ENCODE measurements around the gene SNCA. TPM values are rescaled to one million over a fixed set of nuclear protein-coding genes. Genes with fewer than 3 reads are reported as not detected.

Gene SNCA
- total and polyA plus RNA-seq, 7 donors = 3.5 to 27.0 (median 20.4) TPM

DNA sequence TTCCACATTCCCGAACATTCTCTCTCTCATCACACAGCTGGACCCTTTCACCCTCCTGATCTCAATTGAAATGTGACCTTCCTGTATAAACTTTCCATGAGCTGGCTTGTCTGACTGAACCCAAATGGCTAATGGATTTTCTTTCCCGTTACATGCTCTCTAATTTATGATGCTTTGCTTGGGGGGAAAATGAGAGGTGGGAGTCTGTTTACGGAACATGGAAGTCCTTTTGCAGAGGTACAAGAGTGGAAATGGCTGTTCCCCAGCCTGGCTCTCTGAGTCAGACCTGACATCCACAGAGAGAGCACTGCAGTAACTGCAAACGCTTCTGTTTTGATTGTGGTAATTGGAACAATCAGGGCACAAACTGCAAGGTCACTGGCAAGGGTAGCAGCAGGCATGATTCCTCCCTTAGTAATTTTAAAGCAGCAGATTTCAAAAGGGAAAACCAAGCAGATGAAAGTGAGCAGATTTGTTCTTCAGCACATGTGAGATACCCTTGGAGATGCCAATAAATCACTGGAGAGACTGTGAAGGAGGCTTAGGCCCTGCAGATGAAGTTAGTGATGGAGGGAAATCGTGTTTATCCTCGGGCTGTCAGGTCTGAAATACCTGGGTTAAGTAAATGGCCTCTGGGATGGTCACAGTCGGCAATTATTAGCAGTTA lies 83.9 kb downstream of the SNCA start:
- intact Hi-C loops (cut with DNase I) = no loop called here
- TF ChIP-seq POLR2AphosphoS5 (IDR thresholded peaks at IDR 0.05) (peak; percentile 14 to 70 (median 50)), EP300 (IDR thresholded peaks at IDR 0.05) (peak in 1 of 4 donors; percentile 2), POLR2A (IDR thresholded peaks at IDR 0.05) (no peak)
- H3K36me3 ChIP-seq = no peaks in the 10 kb centered on the region
- no peaks in the 10 kb centered on the region for H3K9me3 ChIP-seq
- DNase-seq = peak; percentile 69
- no peaks in the 10 kb centered on the region for H3K27me3 ChIP-seq
- H3K4me1 ChIP-seq = peaks cover 0 to 37% (median 22%) of the 10 kb centered on the region in 4 donors
- H3K27ac ChIP-seq = peak overlapping the region; percentile 10 to 72 (median 64)
- 43 to 61% methylated on average over 7 of the region's 7 CpGs for WGBS, 2 donors
- H3K4me3 ChIP-seq = no peak overlapping the region

DNA sequence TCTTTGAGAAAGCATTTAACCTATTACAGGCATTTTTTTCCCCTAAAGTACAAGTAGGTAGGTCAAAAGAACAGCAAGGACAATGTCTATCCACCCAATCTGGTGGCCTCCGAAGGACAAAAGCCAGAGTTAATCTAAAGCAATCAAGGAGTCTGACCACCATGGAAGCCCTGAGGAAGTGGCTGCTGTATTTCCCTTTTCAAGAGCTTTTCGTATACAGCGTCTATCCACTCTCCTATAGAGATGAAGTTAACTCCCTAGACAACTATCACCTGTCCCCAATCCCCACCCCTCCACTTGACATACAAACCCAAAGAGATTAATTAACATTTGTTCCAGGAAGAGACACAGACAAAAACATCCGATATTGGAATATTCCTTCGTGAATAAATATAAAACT lies 85.5 kb downstream of the SNCA start:
- H3K27me3 ChIP-seq = no peaks in the 10 kb centered on the region
- TF ChIP-seq CTCF (IDR thresholded peaks at IDR 0.05) (no peak), POLR2A (IDR thresholded peaks at IDR 0.05) (no peak), POLR2AphosphoS5 (IDR thresholded peaks at IDR 0.05) (no peak), EP300 (IDR thresholded peaks at IDR 0.05) (no peak)
- H3K9me3 ChIP-seq = no peaks in the 10 kb centered on the region
- peak overlapping the region in 2 of 4 donors; percentile 28 to 69 for H3K27ac ChIP-seq
- peaks cover 0 to 28% (median 18%) of the 10 kb centered on the region in 4 donors for H3K4me1 ChIP-seq
- intact Hi-C loops (cut with DNase I) = no loop called here
- no peak for DNase-seq
- H3K36me3 ChIP-seq = no peaks in the 10 kb centered on the region
- 85 to 86% methylated on average over 5 of the region's 5 CpGs for WGBS, 2 donors
- no peak overlapping the region for H3K4me3 ChIP-seq

GRCh38 chr4:89746377-89746776 lies 90.6 kb downstream of the SNCA start:
- no peaks in the 10 kb centered on the region for H3K36me3 ChIP-seq

DNA sequence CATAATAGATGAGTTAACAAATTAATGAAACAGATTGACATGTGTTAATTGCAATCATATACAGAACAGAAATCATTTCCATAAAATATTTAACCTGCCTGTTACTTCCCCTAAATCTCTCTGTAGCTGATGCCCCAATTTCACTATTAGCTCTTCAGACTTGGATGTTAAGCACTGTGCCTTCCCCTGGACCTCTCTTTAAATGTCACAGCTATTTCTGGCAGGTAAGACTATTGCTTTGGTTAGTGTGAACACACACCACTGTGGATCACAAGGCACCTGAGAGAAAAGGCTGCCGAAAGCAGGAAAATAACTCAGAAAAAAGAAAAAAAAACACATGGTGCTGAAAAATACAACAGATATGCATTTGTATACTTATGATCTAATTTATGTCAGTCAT lies 91.3 kb downstream of the SNCA start:
- no peak for TF ChIP-seq POLR2A (IDR thresholded peaks at IDR 0.05)
- no peak for TF ChIP-seq POLR2AphosphoS5 (IDR thresholded peaks at IDR 0.05)
- intact Hi-C loops (cut with DNase I) = loop anchor here (5.0 kb wide), 1 partner anchor 92 kb away; the partner anchor contains the start of gene SNCA
- DNase-seq = no peak
- no peaks in the 10 kb centered on the region for H3K36me3 ChIP-seq
- no peak overlapping the region for H3K4me3 ChIP-seq
- H3K4me1 ChIP-seq = no peaks in the 10 kb centered on the region
- 90 to 97% methylated on average over 1 of the region's 1 CpG for WGBS, 2 donors
- H3K9me3 ChIP-seq = no peaks in the 10 kb centered on the region
- H3K27ac ChIP-seq = peak overlapping the region in 1 of 4 donors; percentile 11
- H3K27me3 ChIP-seq = no peaks in the 10 kb centered on the region

More at GRCh38 chr4:89746377-89746776, 90.6 kb downstream of the SNCA start:
- WGBS, 2 donors = 86% methylated on average over 1 of the region's 1 CpG
- no peaks in the 10 kb centered on the region for H3K27me3 ChIP-seq
- H3K4me1 ChIP-seq = no peaks in the 10 kb centered on the region
- DNase-seq = no peak
- no peaks in the 10 kb centered on the region for H3K9me3 ChIP-seq
- H3K27ac ChIP-seq = peak overlapping the region in 1 of 4 donors; percentile 11
- no peak for TF ChIP-seq POLR2A (IDR thresholded peaks at IDR 0.05)
- no peak for TF ChIP-seq EP300 (IDR thresholded peaks at IDR 0.05)
- no peak for TF ChIP-seq POLR2AphosphoS5 (IDR thresholded peaks at IDR 0.05)
- no peak for TF ChIP-seq CTCF (IDR thresholded peaks at IDR 0.05)
- H3K4me3 ChIP-seq = no peak overlapping the region
- intact Hi-C loops (cut with DNase I) = loop anchor here (5.0 kb wide), 1 partner anchor 91 kb away; the partner anchor contains the start of gene SNCA

DNA sequence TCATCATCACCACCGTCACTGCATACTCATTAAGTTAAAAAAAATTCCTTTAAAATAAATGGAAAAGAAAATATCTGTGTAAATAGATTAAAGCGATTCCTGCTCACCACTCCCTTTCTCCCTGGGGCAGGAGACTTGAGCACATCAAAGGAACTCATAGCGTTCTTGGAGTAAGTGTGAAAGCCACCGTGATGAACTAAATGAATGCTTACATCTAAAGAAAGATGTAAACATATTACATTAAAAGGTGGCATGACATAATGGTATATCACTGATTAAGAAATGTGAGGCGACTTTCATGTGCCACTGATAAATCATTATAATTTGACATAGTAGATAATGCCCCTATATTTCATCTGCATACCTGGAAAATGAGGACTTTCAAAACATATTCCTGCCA lies 92.0 kb downstream of the SNCA start:
- no peaks in the 10 kb centered on the region for H3K36me3 ChIP-seq
- no peak for DNase-seq
- 82 to 86% methylated on average over 5 of the region's 5 CpGs for WGBS, 2 donors
- TF ChIP-seq POLR2AphosphoS5 (IDR thresholded peaks at IDR 0.05) (no peak), POLR2A (IDR thresholded peaks at IDR 0.05) (no peak), CTCF (IDR thresholded peaks at IDR 0.05) (no peak), EP300 (IDR thresholded peaks at IDR 0.05) (no peak)
- H3K9me3 ChIP-seq = no peaks in the 10 kb centered on the region
- intact Hi-C loops (cut with DNase I) = loop anchor here (5.0 kb wide), 1 partner anchor 92 kb away; the partner anchor contains the start of gene SNCA
- H3K27ac ChIP-seq = no peak overlapping the region
- H3K4me1 ChIP-seq = no peaks in the 10 kb centered on the region
- H3K27me3 ChIP-seq = no peaks in the 10 kb centered on the region
- H3K4me3 ChIP-seq = no peak overlapping the region

Measured in sigmoid colon (tissue), 7 donors.